ENCODE measurements around the gene WDR26. TPM values are rescaled to one million over a fixed set of nuclear protein-coding genes. Genes with fewer than 3 reads are reported as not detected.
"Not testable (repeated sequence)": the region's sequence is repeated elsewhere in the genome, so short reads cannot be mapped to it uniquely, and the experiment has no call there.

The WDR26 gene
- total and polyA plus RNA-seq, 2 of the 4 experiments (the other 2 are of a cell fraction) = 23.8 to 46.4 TPM

- TF ChIP-seq ELK1 (IDR thresholded peaks at IDR 0.05; ENCODE audit: borderline replicate concordance, low read depth, low read length) (no peak), RCOR1 (IDR thresholded peaks at IDR 0.05; ENCODE audit: insufficient replicate concordance, low read length) (no peak), CHD1 (IDR thresholded peaks at IDR 0.05; ENCODE audit: low read depth, low read length) (no peak; the same call in 1 of the 2 replicates), BHLHE40 (IDR thresholded peaks at IDR 0.05; ENCODE audit: low read depth, low read length) (peak; percentile 90)
Measured at GRCh38 chr1:224434691-224435317, at the start of gene WDR26 (continued).

- H2BK15ac ChIP-seq (ENCODE audit: low read depth, low read length); H3K9ac ChIP-seq (ENCODE audit: low read depth, low read length); H4K20me1 ChIP-seq (ENCODE audit: insufficient read depth, low read length); H3K4me1 ChIP-seq (ENCODE audit: control insufficient read depth, insufficient read depth, low read length); DNase-seq; H3K9me1 ChIP-seq (ENCODE audit: insufficient read depth, low read length); H2AFZ ChIP-seq (replicated peaks; ENCODE audit: low read length, poor library complexity); H3K4me2 ChIP-seq (ENCODE audit: low read depth, low read length); BruUV-seq (replicated peaks); H3K23ac ChIP-seq (ENCODE audit: low read depth, low read length); H2BK120ac ChIP-seq (ENCODE audit: low read depth, low read length); H3K79me1 ChIP-seq (ENCODE audit: low read depth in 1 of 2, low read length in 2 of 2); H2AK9ac ChIP-seq (replicated peaks; ENCODE audit: low read depth, low read length, poor library complexity); H3K27me3 ChIP-seq (ENCODE audit: control insufficient read depth, insufficient read depth, low read length); H2BK20ac ChIP-seq (ENCODE audit: low read depth, low read length); H4K8ac ChIP-seq (ENCODE audit: low read depth in 2 of 2, low read length in 2 of 2); intact Hi-C loops (cut with micrococcal nuclease); H3K4me3 ChIP-seq (ENCODE audit: insufficient read depth, low read depth, low read length); dilution Hi-C loops (cut with HindIII; ENCODE audit: low sequenced_read_pairs, unreplicated experiment); H2BK5ac ChIP-seq (ENCODE audit: low read depth, low read length, poor library complexity, severe bottlenecking); H3K56ac ChIP-seq (ENCODE audit: extremely low read depth, insufficient read depth, low read length); H3K9me3 ChIP-seq (ENCODE audit: control insufficient read depth, insufficient read depth, low read length); H4K5ac ChIP-seq (ENCODE audit: low read depth, low read length); H3K14ac ChIP-seq (replicated peaks; ENCODE audit: low read depth, low read length); H3K36me3 ChIP-seq (ENCODE audit: control insufficient read depth, insufficient read depth, low read length); POLR2A ChIA-PET (ENCODE audit: unreplicated experiment); H3K4ac ChIP-seq (ENCODE audit: low read depth, low read length); H2AK5ac ChIP-seq (ENCODE audit: low read depth, low read length); H4K91ac ChIP-seq (ENCODE audit: insufficient read depth, low read depth, low read length); ATAC-seq (ENCODE audit: low read depth); H3K27ac ChIP-seq (ENCODE audit: insufficient read depth, low read length); H3K18ac ChIP-seq (ENCODE audit: low read depth, low read length): not testable (repeated sequence)
- CTCF ChIA-PET = interaction anchor here (0.6 to 0.7 kb wide), 2 partner anchors 105 to 437 kb away, joined by 3 read pairs; no protein-coding TSS in a partner anchor
- in situ Hi-C loops (cut with MboI; ENCODE audit: low sequenced_read_pairs) = loop anchor here (25.0 kb wide), 1 partner anchor 929 kb away; no protein-coding TSS in a partner anchor
- WGBS, 2 experiments (ENCODE audit: extremely low coverage in 2 of 2, insufficient read length in 1 of 2) = 97% methylated on average over 5 of the region's 7 CpGs; no CpG with 5 or more reads in 1 of the 2 experiments
Measured at GRCh38 chr1:224483206-224483605, 48.6 kb upstream of the WDR26 start.
